ENCODE results near the gene PHOSPHO1. TPM values are rescaled to one million over a fixed set of nuclear protein-coding genes. Genes with fewer than 3 reads are reported as not detected.
"Not testable (repeated sequence)": the region's sequence is repeated elsewhere in the genome, so short reads cannot be mapped to it uniquely, and the experiment has no call there.

The PHOSPHO1 gene
- total RNA-seq, 4 donors from 2014 or later = 1.0 to 3.7 (median 2.1) TPM; not detected in 1

DNA sequence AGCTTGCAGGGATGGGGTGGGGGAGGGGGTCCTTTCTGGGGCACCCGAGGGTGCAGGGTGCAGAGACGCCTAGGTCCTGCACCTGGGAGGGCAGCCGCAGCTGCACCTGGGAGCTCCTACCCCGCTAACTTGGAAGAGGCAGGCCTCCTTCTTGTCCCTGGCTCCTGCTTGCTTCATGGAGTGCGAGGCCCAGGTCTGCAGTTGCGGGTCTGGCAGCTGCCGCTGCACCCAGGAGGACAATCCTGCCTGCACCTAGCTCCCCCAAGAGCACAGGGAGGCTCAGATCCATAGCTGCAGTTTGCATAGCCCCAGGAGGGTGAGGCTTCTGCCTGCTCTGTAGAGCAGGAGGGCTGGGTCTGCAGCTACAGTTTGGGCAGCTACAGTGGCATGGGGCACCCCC is 46.8 kb downstream of the PHOSPHO1 start:
- Histone ChIP-seq H3K27me3 (no peaks in the 10 kb centered on the region), H3K36me3 (no peaks in the 10 kb centered on the region), H3K27ac (no peak overlapping the region), H3K4me3 (no peak overlapping the region), H3K4me1 (no peaks in the 10 kb centered on the region), H3K9me3 (no peaks in the 10 kb centered on the region)
- in situ Hi-C loops (cut with MboI; ENCODE audit: low sequenced_read_pairs in 4 of 4) = loop anchor here in 2 of 4 donors (5.0 to 25.0 kb wide), 3 partner anchors 44 to 228 kb away; partner anchors contain the start of gene PHB1 (in 1 of the 2)
- intact Hi-C loops (cut with DNase I; ENCODE audit: low total_unique reads) = loop anchor here (5.0 kb wide), 1 partner anchor 108 kb away; no protein-coding TSS in a partner anchor
- DNase-seq (no peak), ATAC-seq (no peak)
- TF ChIP-seq, protein P1, sequence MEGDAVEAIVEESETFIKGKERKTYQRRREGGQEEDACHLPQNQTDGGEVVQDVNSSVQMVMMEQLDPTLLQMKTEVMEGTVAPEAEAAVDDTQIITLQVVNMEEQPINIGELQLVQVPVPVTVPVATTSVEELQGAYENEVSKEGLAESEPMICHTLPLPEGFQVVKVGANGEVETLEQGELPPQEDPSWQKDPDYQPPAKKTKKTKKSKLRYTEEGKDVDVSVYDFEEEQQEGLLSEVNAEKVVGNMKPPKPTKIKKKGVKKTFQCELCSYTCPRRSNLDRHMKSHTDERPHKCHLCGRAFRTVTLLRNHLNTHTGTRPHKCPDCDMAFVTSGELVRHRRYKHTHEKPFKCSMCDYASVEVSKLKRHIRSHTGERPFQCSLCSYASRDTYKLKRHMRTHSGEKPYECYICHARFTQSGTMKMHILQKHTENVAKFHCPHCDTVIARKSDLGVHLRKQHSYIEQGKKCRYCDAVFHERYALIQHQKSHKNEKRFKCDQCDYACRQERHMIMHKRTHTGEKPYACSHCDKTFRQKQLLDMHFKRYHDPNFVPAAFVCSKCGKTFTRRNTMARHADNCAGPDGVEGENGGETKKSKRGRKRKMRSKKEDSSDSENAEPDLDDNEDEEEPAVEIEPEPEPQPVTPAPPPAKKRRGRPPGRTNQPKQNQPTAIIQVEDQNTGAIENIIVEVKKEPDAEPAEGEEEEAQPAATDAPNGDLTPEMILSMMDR (IDR thresholded peaks at IDR 0.05 in 4 of 5, conservative IDR thresholded peaks at IDR 0.05 in 1 of 5) = no peak
- TF ChIP-seq POLR2A (IDR thresholded peaks at IDR 0.05) = no peak

DNA sequence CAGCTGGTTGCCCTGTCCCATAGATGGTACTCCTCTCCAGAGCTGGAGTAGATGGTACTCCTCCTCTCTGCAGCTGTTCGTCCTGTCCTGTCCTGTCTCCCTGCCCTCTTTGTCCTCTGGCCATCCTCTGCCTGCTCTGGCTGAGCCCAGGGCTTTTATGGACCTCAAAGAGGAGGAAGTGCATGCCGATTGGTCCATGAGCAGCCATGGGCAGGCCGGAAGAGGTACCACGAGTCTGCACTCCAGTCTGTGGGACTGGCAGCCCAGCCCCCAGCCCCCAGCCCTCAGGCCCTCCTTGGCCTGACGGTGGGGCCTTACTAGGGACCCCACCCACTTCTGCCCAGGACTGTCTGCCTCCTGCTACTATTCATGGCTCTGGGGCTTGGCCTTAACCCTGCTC is 47.2 kb downstream of the PHOSPHO1 start:
- Histone ChIP-seq H3K27me3 (no peaks in the 10 kb centered on the region), H3K27ac (no peak overlapping the region), H3K4me3 (no peak overlapping the region), H3K4me1 (no peaks in the 10 kb centered on the region), H3K36me3 (no peaks in the 10 kb centered on the region), H3K9me3 (no peaks in the 10 kb centered on the region)
- intact Hi-C loops (cut with DNase I; ENCODE audit: low total_unique reads) (loop anchor here (5.0 kb wide), 1 partner anchor 109 kb away; no protein-coding TSS in a partner anchor), in situ Hi-C loops (cut with MboI; ENCODE audit: low sequenced_read_pairs in 4 of 4) (loop anchor here in 2 of 4 donors (5.0 to 25.0 kb wide), 3 partner anchors 44 to 229 kb away; partner anchors contain the start of gene PHB1 (in 1 of the 2))
- ATAC-seq (no peak), DNase-seq (no peak)
- TF ChIP-seq POLR2A (IDR thresholded peaks at IDR 0.05) = no peak
- TF ChIP-seq, protein P1 (IDR thresholded peaks at IDR 0.05 in 4 of 5, conservative IDR thresholded peaks at IDR 0.05 in 1 of 5) = no peak

DNA sequence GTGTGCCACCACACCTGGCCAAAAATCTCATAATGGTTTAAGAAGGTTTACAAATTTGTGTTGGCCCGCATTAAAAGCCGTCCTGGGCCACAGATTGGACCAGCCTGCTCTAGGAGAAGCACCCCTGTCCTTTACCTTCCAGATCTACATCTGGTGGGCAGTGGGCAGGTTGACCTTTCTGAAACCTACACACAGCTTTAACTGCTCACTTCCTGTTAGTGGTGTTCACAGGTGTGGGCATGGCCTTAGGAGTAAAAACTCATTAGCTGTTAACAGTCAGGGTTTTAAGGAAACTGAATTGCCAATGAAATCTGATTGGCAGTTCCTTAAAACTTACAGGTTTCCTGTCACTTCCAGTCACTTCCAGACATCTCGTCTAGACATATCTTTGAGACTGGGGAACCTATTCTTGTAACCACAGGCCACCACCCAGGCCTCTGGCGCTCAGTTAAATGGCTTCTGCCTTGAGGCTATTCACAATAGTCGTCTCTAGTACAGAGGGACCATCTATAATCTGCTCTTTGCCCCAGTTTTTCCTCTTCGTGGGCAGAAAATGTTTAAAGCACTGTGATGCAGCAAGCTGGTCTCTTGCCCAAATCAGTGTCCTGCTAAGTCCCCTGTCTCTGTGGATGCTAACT is 49.5 kb downstream of the PHOSPHO1 start:
- no peak for ATAC-seq
- intact Hi-C loops (cut with DNase I; ENCODE audit: low total_unique reads) = loop anchor here (1.0 to 5.0 kb wide), 2 partner anchors 46 to 111 kb away; no protein-coding TSS in a partner anchor

DNA sequence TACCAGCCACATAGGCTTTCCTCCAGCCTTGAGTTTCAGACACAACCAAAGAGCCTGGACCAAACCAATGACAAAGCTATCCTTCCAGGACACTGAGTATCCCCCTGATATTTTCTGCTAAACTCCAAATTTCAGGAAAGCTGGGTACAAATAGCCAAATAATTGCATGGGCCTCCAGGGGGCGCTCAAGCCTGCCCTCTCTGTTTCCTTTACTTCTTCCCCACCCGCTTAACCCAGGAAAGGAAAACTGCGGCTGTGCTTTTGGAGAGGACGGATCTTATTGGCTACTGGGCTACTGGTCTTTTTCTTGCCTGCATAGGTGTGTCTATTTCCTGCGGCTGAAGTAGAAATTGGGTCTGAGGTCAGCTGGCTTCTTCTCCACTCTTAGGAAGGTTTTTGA is 50.3 kb downstream of the PHOSPHO1 start:
- intact Hi-C loops (cut with DNase I; ENCODE audit: low total_unique reads) (loop anchor here (1.0 to 5.0 kb wide), 2 partner anchors 47 to 112 kb away; no protein-coding TSS in a partner anchor), in situ Hi-C loops (cut with MboI; ENCODE audit: low sequenced_read_pairs in 4 of 4) (loop anchor here in 2 of 4 donors (5.0 to 25.0 kb wide), 3 partner anchors 47 to 232 kb away; partner anchors contain the start of gene PHB1 (in 1 of the 2))
- TF ChIP-seq, protein P1 (IDR thresholded peaks at IDR 0.05 in 4 of 5, conservative IDR thresholded peaks at IDR 0.05 in 1 of 5) = peak; percentile 61 to 79 (median 76)
- no peak for TF ChIP-seq POLR2A (IDR thresholded peaks at IDR 0.05)
- ATAC-seq (peak; percentile 52 to 73), DNase-seq (peak; percentile 12 to 37)
- H3K27ac ChIP-seq = no peak overlapping the region
- H3K36me3 ChIP-seq = no peaks in the 10 kb centered on the region
- no peaks in the 10 kb centered on the region for H3K4me1 ChIP-seq
- H3K27me3 ChIP-seq = peaks cover 0 to 10% (median 0%) of the 10 kb centered on the region in 3 donors
- H3K9me3 ChIP-seq = peaks cover 0 to 13% (median 12%) of the 10 kb centered on the region in 3 donors
- H3K4me3 ChIP-seq = no peak overlapping the region

More for the DNA sequence above, 49.5 kb downstream of the PHOSPHO1 start:
- Histone ChIP-seq H3K36me3 (no peaks in the 10 kb centered on the region), H3K4me1 (no peaks in the 10 kb centered on the region), H3K4me3 (no peak overlapping the region), H3K9me3 (peaks cover 0 to 6% (median 5%) of the 10 kb centered on the region in 3 donors), H3K27ac (no peak overlapping the region), H3K27me3 (peaks cover 0 to 10% (median 0%) of the 10 kb centered on the region in 3 donors)
- no peak for DNase-seq
- no peak for TF ChIP-seq POLR2A (IDR thresholded peaks at IDR 0.05)
- TF ChIP-seq, protein P1 (IDR thresholded peaks at IDR 0.05 in 4 of 5, conservative IDR thresholded peaks at IDR 0.05 in 1 of 5) = no peak
- in situ Hi-C loops (cut with MboI; ENCODE audit: low sequenced_read_pairs in 4 of 4) = loop anchor here in 2 of 4 donors (5.0 to 25.0 kb wide), 3 partner anchors 46 to 231 kb away; partner anchors contain the start of gene PHB1 (in 1 of the 2)

DNA sequence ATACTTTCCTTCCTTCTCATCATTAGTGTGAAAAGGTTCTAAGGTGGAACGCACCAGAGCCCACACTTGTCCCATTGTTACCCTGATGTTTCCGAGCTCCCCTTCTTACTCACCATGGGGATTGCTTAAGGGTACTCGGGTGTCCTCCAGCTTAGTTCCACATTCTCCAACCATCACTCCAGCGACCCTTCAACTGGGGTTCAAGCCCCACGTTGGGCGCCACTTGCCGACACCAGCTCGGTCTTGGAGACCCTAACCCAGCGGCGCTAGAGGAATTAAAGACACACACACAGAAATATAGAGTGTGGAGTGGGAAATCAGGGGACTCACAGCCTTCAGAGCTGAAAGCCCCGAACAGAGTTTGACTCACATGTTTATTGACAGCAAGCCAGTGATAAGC is 54.6 kb downstream of the PHOSPHO1 start:
- ATAC-seq; intact Hi-C loops (cut with DNase I; ENCODE audit: low total_unique reads); H3K4me1 ChIP-seq; H3K27me3 ChIP-seq; H3K36me3 ChIP-seq; H3K27ac ChIP-seq; DNase-seq; H3K4me3 ChIP-seq: not testable (repeated sequence)
- in situ Hi-C loops (cut with MboI; ENCODE audit: low sequenced_read_pairs in 4 of 4) = loop anchor here in 1 of 4 donors (25.0 kb wide), 1 partner anchor 236 kb away; the partner anchor contains the start of gene PHB1
- H3K9me3 ChIP-seq = peaks cover 0 to 14% (median 13%) of the 10 kb centered on the region in 3 donors

Measured in gastrocnemius medialis (tissue), 4 donors.